NCI-H82 treated with DMSO at 0.1 percent for 48 hours (cell line): ENCODE results near the gene TMEM217.
A peak's percentile ranks its signal among the peaks of the same experiment; 100 is the strongest.

Experiments used
- DNase-seq: peaks from one replicate; lab custom pipeline; 2025; ENCODE audit not compliant: unreplicated experiment; lab: John Stamatoyannopoulos, UW

Gene TMEM217

DNA sequence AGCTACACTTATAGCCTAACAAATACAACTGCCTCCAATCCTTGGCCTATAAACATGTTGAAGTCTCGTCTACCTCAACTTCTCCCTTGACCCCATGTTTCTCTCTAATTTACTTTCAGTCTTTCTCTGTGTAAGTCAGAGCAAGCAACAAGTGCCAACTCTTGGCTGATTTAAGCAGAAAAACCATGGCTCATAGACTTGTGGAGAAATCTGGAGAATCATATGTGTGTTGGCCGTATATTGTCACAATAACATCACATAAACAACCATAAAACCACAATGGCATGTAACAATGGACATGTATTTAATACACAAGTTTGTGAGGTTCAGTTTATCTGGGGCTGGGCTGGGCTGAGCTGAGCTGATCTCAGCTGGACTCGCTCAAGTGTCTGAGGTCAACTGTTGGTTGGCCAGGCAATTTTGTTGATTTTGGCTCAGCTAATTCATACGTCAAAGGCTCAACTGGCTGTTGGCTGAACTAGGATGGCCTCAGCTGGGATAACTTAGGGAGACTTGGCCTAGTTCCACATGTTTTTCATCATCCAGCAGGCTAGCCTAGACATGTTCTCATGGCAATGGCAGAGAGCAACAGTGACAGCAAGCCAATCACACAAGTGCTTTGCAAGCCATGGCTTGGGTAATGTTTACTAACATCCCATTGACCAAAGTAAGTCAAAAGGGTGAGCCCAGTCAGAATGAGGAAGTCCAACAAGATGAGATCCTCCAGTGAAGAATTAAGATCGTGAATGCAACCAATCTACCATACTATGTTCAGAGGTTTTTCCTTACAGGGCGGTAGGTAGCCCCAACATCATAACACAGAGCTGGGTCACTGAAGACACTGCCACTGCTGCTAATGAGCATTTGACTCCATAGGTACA lies 13.3 kb downstream of the TMEM217 start:
- no peak for DNase-seq

DNA sequence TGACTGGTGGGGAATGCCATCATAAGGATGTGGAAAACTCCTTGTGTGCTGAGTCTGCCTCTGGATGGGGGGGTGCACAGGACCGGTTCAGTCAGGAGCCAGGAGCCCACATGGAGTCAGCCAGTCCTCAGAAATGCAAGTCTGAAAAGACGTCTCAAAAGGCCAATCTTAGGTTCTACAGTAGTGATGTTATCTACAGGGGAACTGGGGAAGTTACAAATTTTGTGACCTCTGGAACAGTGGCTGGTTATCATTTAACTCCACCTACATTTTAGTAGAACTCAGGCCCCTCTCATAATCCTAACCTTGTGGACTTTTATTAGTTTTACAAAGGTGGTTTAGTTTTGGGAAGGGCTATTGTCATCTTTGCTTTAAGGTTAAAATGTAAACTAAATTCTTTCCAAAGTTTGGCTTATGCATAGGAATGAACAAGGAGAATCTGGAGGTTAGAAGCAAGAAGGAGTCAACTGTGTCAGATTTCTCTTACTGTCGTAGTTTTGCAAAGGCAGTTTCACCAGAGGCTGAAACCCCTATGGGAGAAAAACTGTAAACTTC lies 14.1 kb downstream of the TMEM217 start:
- DNase-seq: no peak

- DNase-seq: no peak
Measured at GRCh38 chr6:37243131-37243815, 14.7 kb downstream of the TMEM217 start.

DNA sequence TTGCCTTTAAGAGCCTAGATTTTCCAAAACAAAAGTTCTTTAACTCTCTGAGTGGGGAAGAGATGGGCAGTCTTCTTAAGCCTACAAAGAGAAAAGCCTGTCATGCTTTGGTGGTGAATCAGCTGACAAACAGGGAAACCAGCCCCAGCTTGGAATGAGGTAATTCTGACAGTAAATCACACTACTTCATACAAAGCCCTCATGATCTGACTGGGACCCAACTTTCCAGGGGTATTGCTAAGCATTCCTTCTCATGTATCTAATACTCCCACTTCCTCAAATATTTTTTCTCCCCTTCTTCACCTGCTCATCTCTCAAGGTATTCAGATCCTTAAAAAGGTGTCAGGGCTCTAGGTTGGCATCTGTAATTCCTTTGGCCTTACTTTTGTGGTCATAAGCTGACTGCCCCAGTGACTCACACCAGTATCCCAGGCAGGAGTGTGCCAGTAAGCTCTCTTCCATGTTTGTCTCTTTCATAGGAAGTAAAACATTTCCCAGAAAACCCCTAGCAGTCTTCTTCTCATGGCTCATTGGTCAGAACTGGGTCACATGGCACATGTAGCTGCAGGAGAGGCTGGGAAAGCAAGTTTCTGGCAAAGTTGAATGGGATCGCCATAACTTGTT lies 15.4 kb downstream of the TMEM217 start:
- DNase-seq: no peak

DNA sequence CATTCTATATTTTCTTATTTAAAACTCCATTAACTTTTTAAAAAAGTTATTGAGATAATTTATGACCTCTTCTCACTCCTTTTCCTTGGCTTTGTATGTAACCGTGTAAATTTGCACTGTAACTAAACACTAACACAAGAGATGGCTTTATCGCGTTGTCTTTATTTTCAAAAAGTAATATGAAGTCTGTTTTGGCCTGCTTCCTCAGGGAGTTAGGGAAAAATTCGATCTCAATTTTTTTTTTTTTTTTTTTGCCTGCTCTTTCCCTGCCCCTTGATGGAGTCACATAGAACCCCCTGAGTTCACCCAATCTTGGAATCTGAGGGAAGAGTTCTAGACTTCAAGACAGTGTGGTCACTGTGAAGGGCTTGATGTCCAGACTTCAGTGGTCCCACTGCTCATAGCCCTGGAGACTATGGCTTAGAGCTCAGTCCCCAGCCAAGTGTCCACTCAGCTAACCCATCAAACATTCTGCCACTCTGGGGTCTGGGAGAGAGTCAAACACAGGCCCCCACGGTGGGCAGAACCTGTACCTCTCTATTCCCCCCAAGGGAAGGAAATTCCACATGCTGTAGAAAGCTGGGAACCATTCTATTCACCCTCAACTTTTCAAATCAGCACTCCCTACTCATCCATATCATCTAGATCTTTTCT lies 16.0 kb downstream of the TMEM217 start:
- DNase-seq: no peak

GRCh38 chr6:37241131-37241530 lies 16.8 kb downstream of the TMEM217 start:
- no peak for DNase-seq

- DNase-seq: no peak
Measured at GRCh38 chr6:37239950-37240713, 17.8 kb downstream of the TMEM217 start.

DNA sequence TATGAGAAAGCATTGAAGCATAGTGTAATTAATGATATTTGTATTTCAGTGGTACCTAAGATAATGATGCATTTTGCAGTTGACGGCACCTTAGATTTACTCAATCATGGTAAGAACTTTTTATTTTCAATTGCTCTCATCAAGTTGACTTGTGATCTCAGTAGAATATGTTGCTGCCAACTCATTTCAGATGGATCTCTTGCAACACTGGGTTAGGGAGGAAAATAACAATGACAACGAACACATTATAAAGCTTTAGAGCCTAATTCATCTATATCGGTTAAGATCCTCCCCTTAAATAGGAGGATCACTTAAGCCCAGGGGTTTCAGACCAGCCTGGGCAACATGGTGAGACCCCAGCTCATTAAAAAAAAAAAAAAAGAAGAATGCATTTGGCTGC lies 18.4 kb downstream of the TMEM217 start:
- no peak for DNase-seq

DNA sequence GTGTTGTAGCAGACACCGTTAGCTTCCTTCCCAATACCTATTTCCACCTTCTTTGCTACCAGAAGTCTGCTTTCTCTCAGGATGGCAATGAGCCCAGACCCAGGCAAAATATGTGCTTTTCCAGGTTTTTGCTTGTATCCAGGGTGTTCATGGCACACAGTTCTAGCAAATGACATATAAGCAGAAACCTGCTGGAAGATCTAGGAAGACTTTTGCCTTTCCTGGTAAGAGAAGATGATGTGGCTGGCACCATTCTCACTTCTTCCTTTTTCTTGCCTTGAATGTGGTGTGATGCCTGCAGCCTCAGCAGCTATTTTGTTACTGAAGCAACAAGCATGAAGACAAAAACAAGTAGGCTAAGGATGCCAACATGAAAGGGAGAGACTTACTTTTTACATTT lies 19.6 kb downstream of the TMEM217 start:
- DNase-seq: no peak

DNA sequence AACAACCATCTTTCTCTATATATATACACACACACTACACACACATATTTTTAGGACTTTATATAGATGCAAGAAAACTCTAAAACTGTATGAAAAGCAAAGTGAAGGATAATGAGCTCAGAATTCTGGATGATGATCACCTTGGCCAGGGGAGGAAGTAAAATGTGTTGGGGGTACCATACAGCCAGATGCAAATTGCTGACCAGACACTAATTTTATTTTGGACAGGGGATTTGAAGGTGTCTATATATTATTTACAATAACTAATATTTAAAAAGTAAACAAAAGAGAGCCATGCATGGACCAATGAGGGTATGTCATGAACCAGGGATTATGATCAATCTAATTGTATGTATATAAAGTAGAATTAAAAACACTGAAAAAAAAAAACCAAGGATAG lies 20.2 kb downstream of the TMEM217 start:
- no peak for DNase-seq

DNA sequence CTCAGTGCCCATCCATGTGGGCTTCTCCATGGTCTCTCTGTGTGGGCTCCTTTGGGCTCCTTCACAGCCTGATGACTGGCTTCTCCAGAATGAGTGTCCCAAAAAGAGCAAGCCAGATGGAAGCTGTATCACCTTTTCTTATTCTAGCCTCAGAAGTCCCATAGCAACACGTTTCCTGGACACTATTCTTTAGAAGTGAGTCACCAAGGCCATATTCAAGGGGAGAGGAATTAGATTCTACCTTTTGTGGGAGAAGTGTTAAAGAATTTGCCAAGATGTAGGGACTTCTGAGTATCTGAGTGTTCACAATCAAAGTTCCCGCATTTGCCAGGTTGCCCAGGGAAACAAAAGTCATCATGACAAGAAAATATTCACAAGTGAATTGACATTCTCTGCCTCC lies 21.0 kb downstream of the TMEM217 start:
- DNase-seq: no peak

GRCh38 chr6:37233541-37233940 lies 24.4 kb downstream of the TMEM217 start:
- no peak for DNase-seq

- no peak for DNase-seq
Measured at GRCh38 chr6:37232430-37233017, 25.4 kb downstream of the TMEM217 start.

DNA sequence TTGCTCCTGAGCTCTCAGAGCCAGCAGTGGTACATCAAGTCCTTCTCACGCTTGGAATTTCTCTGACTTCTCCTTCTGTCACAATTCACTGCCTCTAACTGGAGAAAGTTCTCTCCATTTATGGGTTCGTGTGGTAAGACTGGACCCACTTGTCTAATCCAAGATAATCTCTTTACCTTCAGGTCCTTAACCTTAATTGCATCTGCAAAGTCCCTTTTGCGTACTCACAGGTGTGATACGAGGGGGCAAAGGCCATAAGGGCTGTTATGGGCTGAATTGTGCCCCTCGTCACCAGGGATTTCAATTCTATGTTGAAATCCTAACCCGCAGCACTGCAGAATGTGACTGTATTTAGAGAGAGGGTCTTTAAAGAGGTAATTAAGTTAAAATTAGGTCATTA lies 27.8 kb downstream of the TMEM217 start:
- DNase-seq: peak; percentile 23

DNA sequence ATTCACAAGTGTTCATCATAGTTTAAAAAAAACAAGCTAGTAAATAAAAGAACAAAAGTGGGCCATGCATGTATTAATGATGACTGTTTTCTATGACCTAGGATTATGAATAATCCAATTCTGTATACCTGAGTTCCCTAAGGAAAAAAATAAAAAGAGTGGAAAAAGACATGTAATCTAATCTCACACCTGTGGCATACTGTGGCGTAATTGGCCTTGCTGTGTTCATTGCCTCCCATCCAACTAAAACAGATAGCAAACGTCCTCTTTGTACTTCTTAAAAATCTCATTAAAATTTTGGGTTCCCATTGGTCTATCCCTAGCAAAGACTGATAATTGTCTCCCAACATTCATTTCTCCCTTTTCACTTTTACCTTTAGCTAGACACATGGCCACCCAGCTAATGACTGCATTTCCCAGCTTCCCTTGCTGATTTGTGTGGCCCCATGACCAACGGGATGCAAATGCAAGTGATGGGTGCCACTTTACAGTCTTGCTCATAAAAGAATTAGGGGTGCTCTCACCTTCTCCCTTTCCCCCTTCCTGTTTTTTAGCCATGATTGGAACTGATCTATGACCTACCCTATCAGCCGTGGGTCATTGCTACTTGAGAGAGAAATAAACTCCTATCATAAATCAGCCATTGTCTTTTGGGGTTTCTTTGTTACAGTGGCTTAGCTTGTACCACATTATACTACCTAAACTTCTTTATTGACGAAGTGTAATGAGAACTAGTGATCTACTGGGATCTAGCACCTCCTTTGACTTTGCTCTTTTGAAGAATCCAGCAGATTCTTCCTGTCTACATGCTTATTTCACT lies 32.4 kb downstream of the TMEM217 start:
- no peak for DNase-seq

- DNase-seq: no peak
Measured at GRCh38 chr6:37222992-37223391, 35.0 kb downstream of the TMEM217 start.

DNA sequence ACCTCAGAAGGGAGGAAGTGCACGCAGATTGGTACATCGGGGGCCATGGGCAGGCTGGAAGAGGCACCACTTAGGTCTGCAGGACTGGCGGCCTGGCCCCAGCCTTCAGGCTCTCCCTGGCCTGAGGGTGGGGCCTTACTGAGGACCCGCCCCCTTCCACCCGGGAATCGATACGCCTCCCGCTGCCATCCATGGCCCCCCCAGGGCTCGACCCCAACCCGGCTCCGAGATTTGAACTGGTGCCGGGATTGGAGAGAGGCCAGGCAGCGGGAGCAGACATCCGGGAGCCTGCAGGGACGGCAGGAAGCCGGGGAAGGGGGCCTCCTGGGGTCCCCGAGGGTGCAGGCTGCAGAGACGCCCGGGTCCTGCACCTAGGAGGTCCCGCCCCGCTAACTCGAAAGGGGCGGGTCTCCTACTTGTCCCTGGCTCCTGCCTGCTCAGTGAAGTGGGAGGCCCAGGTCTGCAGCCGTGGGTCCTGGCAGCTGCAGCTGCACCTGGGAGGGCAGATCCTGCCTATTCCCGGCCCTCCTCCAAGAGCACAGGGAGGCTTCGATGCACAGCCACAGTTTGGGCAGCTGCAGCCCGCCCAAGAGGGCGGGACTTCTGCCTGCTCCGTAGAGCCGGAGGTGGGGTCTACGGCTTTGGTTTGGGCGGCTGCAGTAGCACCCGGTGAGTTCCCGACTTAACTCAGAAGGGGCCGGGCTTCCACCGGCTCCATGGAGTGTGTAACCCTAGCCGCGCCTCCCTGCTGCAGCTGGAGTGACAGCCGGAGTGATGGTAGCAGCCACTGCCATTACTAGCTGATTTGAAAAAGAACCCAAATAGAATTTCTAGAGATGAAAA lies 35.6 kb downstream of the TMEM217 start:
- DNase-seq: peak; percentile 81

- no peak for DNase-seq
Measured at GRCh38 chr6:37221585-37222124, 36.3 kb downstream of the TMEM217 start.
